NCI-H2107 (cell line): ENCODE results near the gene CASZ1.

Experiments
- DNase-seq: peaks from one replicate; lab custom pipeline; 2025; lab: John Stamatoyannopoulos, UW

Gene CASZ1

GRCh38 chr1:10624256-10625050 is 172.0 kb downstream of the CASZ1 start:
- DNase-seq = no peak

GRCh38 chr1:10623686-10624145 is 172.7 kb downstream of the CASZ1 start:
- DNase-seq = no peak

- no peak for DNase-seq
Measured at GRCh38 chr1:10622910-10623685, 173.3 kb downstream of the CASZ1 start.

GRCh38 chr1:10621906-10622305 is 174.5 kb downstream of the CASZ1 start:
- no peak for DNase-seq

GRCh38 chr1:10620776-10621175 is 175.7 kb downstream of the CASZ1 start:
- DNase-seq = no peak

GRCh38 chr1:10617931-10618885 is 178.2 kb downstream of the CASZ1 start:
- no peak for DNase-seq

GRCh38 chr1:10617318-10617717 is 179.1 kb downstream of the CASZ1 start:
- DNase-seq = no peak

- DNase-seq = no peak
Measured at GRCh38 chr1:10616696-10617095, 179.8 kb downstream of the CASZ1 start.

- DNase-seq = no peak
Measured at GRCh38 chr1:10615932-10616671, 180.3 kb downstream of the CASZ1 start.

GRCh38 chr1:10615332-10615731 is 181.1 kb downstream of the CASZ1 start:
- no peak for DNase-seq

- DNase-seq = no peak
Measured at GRCh38 chr1:10614377-10615225, 181.8 kb downstream of the CASZ1 start.

GRCh38 chr1:10613861-10614260 is 182.6 kb downstream of the CASZ1 start:
- DNase-seq = no peak

- DNase-seq = no peak
Measured at GRCh38 chr1:10613340-10613739, 183.1 kb downstream of the CASZ1 start.

- DNase-seq = no peak
Measured at GRCh38 chr1:10612436-10613160, 183.8 kb downstream of the CASZ1 start.

GRCh38 chr1:10610901-10611600 is 185.4 kb downstream of the CASZ1 start:
- DNase-seq = no peak

- no peak for DNase-seq
Measured at GRCh38 chr1:10608690-10609089, 187.8 kb downstream of the CASZ1 start.

GRCh38 chr1:10607228-10607627 is 189.2 kb downstream of the CASZ1 start:
- no peak for DNase-seq

GRCh38 chr1:10606064-10606463 is 190.4 kb downstream of the CASZ1 start:
- DNase-seq = no peak

GRCh38 chr1:10604966-10605365 is 191.5 kb downstream of the CASZ1 start:
- DNase-seq = no peak
